WTC11 (cell line): ENCODE data around the gene SHROOM3.

ENCODE experiments used
- JUN ChIP-seq: sonication (generic); formaldehyde crosslinking; IDR thresholded peaks from 2 replicates; pipeline ENCODE4 v1.8.0; 2023; ENCODE audit warnings: mild to moderate bottlenecking, missing genetic modification reagents
- TEAD1 ChIP-seq: sonication (generic); formaldehyde crosslinking; IDR thresholded peaks from 2 replicates; pipeline ENCODE4 v1.8.0; 2022; ENCODE audit warnings: mild to moderate bottlenecking, missing genetic modification reagents
- TP53 ChIP-seq: sonication (generic); formaldehyde crosslinking; IDR thresholded peaks from 2 replicates; pipeline ENCODE4 v1.8.1; 2023; ENCODE audit warnings: mild to moderate bottlenecking, missing genetic modification reagents
- TF ChIP-seq, protein P1 (sequence below): sonication (generic); formaldehyde crosslinking; IDR thresholded peaks from 2 replicates; pipeline ENCODE4 v1.8.0; 2022; ENCODE audit warnings: mild to moderate bottlenecking, missing genetic modification reagents
- TF ChIP-seq, protein P2 (sequence below): fragments of 200-600 bp; IDR thresholded peaks from 2 replicates; pipeline ENCODE4 v1.8.0; 2022; ENCODE audit warnings: antibody characterized with exemption

DNA sequence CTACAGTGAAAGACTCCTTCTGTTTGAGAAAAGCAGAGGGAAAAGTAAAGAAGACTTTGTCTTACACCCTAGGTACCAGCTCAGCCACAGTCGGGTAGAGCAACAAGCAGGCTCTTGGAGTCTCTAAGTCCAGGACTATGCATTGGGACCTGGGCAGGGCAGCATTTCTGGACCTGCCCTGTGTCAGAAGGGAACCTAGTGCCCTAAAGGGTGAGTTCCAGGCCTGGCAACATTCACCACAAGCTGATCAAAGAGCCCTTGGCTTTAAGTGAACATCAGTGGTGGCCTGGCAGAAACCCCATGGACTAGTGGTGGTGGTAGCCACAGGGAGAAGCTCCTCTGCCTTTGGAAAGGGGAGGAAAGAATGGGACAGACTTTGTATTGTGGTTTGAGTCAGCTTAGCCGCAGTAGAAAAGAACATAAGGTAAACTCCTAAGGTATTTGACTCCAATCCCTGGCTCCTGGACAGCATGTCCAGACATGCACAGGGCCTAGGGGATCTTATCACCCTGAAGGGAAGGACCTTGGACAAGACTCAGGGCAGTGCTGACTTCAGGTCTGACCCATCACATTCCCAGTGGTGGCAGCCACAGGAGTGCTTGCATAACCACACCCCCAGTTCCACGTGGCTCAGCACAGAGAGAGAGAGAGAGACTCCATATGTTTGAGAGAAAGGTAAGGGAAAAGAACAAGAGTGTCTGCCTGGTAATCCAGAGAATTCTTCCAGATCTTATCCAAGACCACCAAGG is 46.7 kb upstream of the SHROOM3 start:
- TF ChIP-seq TEAD1 (CRISPR knock-in tag), result no peak
- no peak for TF ChIP-seq TP53 (CRISPR knock-in tag)
- TF ChIP-seq, protein P1, sequence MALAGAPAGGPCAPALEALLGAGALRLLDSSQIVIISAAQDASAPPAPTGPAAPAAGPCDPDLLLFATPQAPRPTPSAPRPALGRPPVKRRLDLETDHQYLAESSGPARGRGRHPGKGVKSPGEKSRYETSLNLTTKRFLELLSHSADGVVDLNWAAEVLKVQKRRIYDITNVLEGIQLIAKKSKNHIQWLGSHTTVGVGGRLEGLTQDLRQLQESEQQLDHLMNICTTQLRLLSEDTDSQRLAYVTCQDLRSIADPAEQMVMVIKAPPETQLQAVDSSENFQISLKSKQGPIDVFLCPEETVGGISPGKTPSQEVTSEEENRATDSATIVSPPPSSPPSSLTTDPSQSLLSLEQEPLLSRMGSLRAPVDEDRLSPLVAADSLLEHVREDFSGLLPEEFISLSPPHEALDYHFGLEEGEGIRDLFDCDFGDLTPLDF, result no peak
- TF ChIP-seq, protein P2, sequence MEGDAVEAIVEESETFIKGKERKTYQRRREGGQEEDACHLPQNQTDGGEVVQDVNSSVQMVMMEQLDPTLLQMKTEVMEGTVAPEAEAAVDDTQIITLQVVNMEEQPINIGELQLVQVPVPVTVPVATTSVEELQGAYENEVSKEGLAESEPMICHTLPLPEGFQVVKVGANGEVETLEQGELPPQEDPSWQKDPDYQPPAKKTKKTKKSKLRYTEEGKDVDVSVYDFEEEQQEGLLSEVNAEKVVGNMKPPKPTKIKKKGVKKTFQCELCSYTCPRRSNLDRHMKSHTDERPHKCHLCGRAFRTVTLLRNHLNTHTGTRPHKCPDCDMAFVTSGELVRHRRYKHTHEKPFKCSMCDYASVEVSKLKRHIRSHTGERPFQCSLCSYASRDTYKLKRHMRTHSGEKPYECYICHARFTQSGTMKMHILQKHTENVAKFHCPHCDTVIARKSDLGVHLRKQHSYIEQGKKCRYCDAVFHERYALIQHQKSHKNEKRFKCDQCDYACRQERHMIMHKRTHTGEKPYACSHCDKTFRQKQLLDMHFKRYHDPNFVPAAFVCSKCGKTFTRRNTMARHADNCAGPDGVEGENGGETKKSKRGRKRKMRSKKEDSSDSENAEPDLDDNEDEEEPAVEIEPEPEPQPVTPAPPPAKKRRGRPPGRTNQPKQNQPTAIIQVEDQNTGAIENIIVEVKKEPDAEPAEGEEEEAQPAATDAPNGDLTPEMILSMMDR, result no peak
- no peak for TF ChIP-seq JUN (CRISPR knock-in tag)
